SJSA1 (cell line): ENCODE data around the gene PDRG1. TPM values are rescaled to one million over a fixed set of nuclear protein-coding genes. Genes with fewer than 3 reads are reported as not detected.
A peak's percentile ranks its signal among the peaks of the same experiment; 100 is the strongest.

Source experiments
- DNase-seq, 2 experiments: peaks; one replicate each; pipeline ENCODE4 v3.0.0-alpha.2; 2015 to 2020; ENCODE audit warnings: low spot score in 2 of 2, low read depth in 1 of 2
- H3K27ac ChIP-seq: fragments of 250-450 bp; sonication (Bioruptor Pico); 2 replicates; pipeline ENCODE4 v1.5.1; 2020; ENCODE audit warnings: mild to moderate bottlenecking, moderate library complexity
- H3K27me3 ChIP-seq: fragments of 250-450 bp; sonication (Bioruptor Pico); replicated peaks from 2 replicates; pipeline ENCODE4 v1.5.1; 2020; ENCODE audit warnings: mild to moderate bottlenecking, moderate library complexity
- H3K36me3 ChIP-seq: fragments of 250-450 bp; sonication (Bioruptor Pico); 2 replicates; pipeline ENCODE4 v1.5.1; 2020; ENCODE audit warnings: mild to moderate bottlenecking
- H3K4me1 ChIP-seq: fragments of 250-450 bp; sonication (Bioruptor Pico); replicated peaks from 2 replicates; pipeline ENCODE4 v1.6.1; 2021; ENCODE audit warnings: mild to moderate bottlenecking
- H3K4me3 ChIP-seq: fragments of 250-450 bp; sonication (Bioruptor Pico); 2 replicates; pipeline ENCODE4 v1.5.1; 2020; ENCODE audit warnings: mild to moderate bottlenecking
- H3K9me3 ChIP-seq: fragments of 250-450 bp; sonication (Bioruptor Pico); replicated peaks from 2 replicates; pipeline ENCODE4 v1.5.1; 2020; ENCODE audit warnings: mild to moderate bottlenecking
- total RNA-seq: library from RNA; depleted of rRNA; stranded (reverse); fragments of >200 nt; shearing (Covaris generic); gene quantifications from 2 replicates; pipeline ENCODE4 v1.2.3, GENCODE V29; 2014

The PDRG1 gene
- total RNA-seq, 1 experiment from 2014 or later: 13.4 TPM

DNA sequence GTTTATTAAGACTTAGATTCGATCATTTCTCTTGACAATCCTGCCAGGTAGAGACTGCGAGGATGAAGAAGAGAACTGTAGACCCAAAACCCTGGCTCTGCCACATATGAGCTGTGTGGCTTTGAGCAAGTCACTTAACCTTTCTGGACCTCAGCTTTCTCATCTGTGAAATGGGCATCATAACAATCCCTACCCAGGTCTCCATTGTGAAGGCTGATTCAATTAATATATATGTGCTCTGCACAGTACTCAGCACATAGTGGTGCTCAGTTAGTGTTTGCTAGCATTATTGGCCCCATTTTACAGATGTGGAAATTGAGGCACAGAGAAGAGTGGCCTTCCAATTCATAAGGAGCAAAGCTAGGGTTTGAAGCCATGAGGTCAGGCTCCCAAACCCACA, 24.0 kb upstream of the PDRG1 start:
- Histone ChIP-seq H3K4me3 (no peak overlapping the region), H3K9me3 (no peaks in the 10 kb centered on the region), H3K4me1 (no peaks in the 10 kb centered on the region), H3K27me3 (no peaks in the 10 kb centered on the region), H3K27ac (no peak overlapping the region), H3K36me3 (no peaks in the 10 kb centered on the region)
- DNase-seq: no peak

DNA sequence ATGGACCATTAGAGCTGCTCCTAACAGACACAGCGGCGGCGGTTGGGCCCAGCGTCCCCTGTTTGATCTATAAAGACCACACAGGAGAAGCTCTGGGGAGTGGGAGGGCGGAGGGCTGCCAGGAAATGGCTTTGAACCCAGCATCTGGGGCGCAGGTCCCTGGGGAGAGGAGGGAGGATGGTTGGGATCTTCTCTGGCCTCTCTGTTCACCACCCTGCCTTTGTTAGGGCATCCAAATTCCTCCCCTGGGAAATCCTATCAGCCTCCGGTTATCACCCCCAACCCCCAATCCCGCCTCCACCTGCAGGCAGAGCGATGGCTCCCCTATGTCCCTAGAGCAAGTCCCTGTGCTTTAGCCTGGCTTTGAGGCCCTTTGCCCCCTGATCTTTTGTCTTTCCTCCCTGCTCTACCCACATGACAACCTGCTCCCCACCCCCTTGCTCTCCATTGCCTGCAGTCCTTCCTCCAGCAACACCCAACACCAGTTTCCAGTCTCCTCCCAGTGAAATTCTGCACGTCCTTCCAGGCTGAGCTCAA, 23.2 kb upstream of the PDRG1 start:
- Histone ChIP-seq H3K36me3 (no peaks in the 10 kb centered on the region), H3K27ac (no peak overlapping the region), H3K9me3 (no peaks in the 10 kb centered on the region), H3K4me1 (no peaks in the 10 kb centered on the region), H3K27me3 (no peaks in the 10 kb centered on the region), H3K4me3 (no peak overlapping the region)
- no peak for DNase-seq

- H3K4me3 ChIP-seq: no peak overlapping the region
- no peak for DNase-seq
- H3K9me3 ChIP-seq: no peaks in the 10 kb centered on the region
- no peak overlapping the region for H3K27ac ChIP-seq
- 0 out of 2 replicates have a peak, but pooled peaks cover 2% of the 10 kb centered on the region for H3K27me3 ChIP-seq
- H3K4me1 ChIP-seq: no peaks in the 10 kb centered on the region
- H3K36me3 ChIP-seq: no peaks in the 10 kb centered on the region
Measured at GRCh38 chr20:31974296-31974695, 22.4 kb upstream of the PDRG1 start.

- no peaks in the 10 kb centered on the region for H3K9me3 ChIP-seq
- H3K27ac ChIP-seq: no peak overlapping the region
- no peaks in the 10 kb centered on the region for H3K36me3 ChIP-seq
- H3K27me3 ChIP-seq: 0 out of 2 replicates have a peak, but pooled peaks cover 6% of the 10 kb centered on the region
- DNase-seq: no peak
- no peak overlapping the region for H3K4me3 ChIP-seq
- no peaks in the 10 kb centered on the region for H3K4me1 ChIP-seq
Measured at GRCh38 chr20:31972471-31973021, 20.7 kb upstream of the PDRG1 start.

GRCh38 chr20:31969991-31970390, 18.1 kb upstream of the PDRG1 start:
- Histone ChIP-seq H3K9me3 (no peaks in the 10 kb centered on the region), H3K36me3 (no peaks in the 10 kb centered on the region), H3K4me1 (no peaks in the 10 kb centered on the region), H3K27me3 (peaks cover 16% of the 10 kb centered on the region; the same call in 1 of the 2 replicates), H3K4me3 (no peak overlapping the region), H3K27ac (no peak overlapping the region)
- DNase-seq: no peak

DNA sequence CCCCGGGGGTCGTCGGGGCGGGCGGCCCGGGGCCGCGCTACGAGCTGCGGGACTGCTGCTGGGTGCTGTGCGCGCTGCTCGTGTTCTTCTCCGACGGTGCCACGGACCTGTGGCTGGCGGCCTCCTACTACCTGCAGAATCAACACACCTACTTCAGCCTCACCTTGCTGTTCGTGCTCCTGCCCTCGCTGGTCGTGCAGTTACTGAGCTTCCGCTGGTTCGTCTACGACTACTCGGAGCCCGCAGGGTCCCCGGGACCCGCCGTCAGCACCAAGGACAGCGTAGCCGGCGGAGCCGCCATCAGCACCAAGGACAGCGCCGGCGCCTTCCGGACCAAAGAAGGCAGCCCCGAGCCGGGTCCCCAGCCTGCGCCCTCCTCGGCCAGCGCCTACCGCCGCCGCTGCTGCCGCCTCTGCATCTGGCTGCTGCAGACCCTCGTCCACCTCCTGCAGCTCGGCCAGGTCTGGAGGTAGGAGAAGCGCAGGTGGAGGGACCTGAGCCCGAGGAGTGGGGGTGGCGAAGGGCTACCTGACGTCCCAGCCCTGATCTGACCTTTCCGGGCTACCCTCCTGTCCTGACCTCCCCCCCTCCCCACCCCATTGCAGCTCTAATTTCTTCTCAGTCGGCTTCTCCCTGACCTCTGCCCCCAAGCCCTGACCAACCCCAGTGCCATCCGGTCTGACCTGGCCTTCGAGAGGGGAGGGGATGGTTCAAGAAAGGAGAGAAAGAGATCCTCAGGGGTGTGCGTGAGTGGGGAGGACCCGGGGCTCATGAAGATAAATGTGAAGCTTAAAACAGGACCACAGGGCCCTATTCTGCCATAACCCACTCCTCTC, 16.7 kb upstream of the PDRG1 start:
- H3K27ac ChIP-seq: no peak overlapping the region
- peaks cover 18% of the 10 kb centered on the region for H3K27me3 ChIP-seq
- H3K4me1 ChIP-seq: no peaks in the 10 kb centered on the region
- no peaks in the 10 kb centered on the region for H3K36me3 ChIP-seq
- H3K9me3 ChIP-seq: no peaks in the 10 kb centered on the region
- peak; percentile 67 to 71 for DNase-seq
- H3K4me3 ChIP-seq: peak overlapping the region; percentile 8; the same call in 1 of the 2 replicates

- H3K4me1 ChIP-seq: no peaks in the 10 kb centered on the region
- H3K9me3 ChIP-seq: no peaks in the 10 kb centered on the region
- DNase-seq: no peak
- H3K27me3 ChIP-seq: peaks cover 22% of the 10 kb centered on the region
- H3K36me3 ChIP-seq: no peaks in the 10 kb centered on the region
- no peak within 1 kb of the TSS for H3K27ac ChIP-seq
- peak within 1 kb of the TSS; percentile 8; the same call in 1 of the 2 replicates for H3K4me3 ChIP-seq
Measured at GRCh38 chr20:31967830-31968249, 16.0 kb upstream of the PDRG1 start, which contains the start of gene XKR7. TSS of gene XKR7 (plus strand) at chr20:31968151. CDS start at chr20:31968176, 25 bp downstream.

- H3K9me3 ChIP-seq: no peaks in the 10 kb centered on the region
- H3K36me3 ChIP-seq: no peaks in the 10 kb centered on the region
- no peak overlapping the region for H3K4me3 ChIP-seq
- H3K27me3 ChIP-seq: peaks cover 25% of the 10 kb centered on the region
- no peak overlapping the region for H3K27ac ChIP-seq
- DNase-seq: no peak
- no peaks in the 10 kb centered on the region for H3K4me1 ChIP-seq
Measured at GRCh38 chr20:31966991-31967655, 15.3 kb upstream of the PDRG1 start.

DNA sequence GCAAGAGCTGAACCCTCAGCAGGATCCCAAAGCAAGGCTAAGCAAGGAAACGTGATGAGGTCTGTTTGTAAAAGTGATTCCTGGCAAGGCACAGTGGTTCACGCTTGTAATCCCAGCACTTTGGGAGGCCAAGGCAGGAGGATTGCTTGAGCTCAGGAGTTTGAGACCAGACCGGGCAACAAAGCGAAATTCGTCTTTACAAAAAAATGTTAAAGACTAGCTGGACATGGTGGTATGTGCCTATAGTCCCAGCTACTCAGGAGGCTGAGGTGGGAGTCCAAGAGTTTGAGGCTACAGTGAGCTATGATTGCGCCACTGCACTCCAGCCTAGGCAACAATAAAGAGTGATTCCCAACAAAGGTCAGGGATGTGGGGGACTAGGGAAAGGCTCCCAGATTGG, 12.0 kb upstream of the PDRG1 start:
- Histone ChIP-seq H3K4me1 (no peaks in the 10 kb centered on the region), H3K27me3 (peaks cover 30% of the 10 kb centered on the region), H3K4me3 (no peak overlapping the region), H3K9me3 (no peaks in the 10 kb centered on the region), H3K36me3 (no peaks in the 10 kb centered on the region), H3K27ac (no peak overlapping the region)
- DNase-seq: no peak

- no peak for DNase-seq
- Histone ChIP-seq H3K4me3 (no peak overlapping the region), H3K27me3 (peaks cover 28% of the 10 kb centered on the region), H3K36me3 (no peaks in the 10 kb centered on the region), H3K9me3 (no peaks in the 10 kb centered on the region), H3K27ac (no peak overlapping the region), H3K4me1 (no peaks in the 10 kb centered on the region)
Measured at GRCh38 chr20:31962761-31963160, 10.9 kb upstream of the PDRG1 start.

DNA sequence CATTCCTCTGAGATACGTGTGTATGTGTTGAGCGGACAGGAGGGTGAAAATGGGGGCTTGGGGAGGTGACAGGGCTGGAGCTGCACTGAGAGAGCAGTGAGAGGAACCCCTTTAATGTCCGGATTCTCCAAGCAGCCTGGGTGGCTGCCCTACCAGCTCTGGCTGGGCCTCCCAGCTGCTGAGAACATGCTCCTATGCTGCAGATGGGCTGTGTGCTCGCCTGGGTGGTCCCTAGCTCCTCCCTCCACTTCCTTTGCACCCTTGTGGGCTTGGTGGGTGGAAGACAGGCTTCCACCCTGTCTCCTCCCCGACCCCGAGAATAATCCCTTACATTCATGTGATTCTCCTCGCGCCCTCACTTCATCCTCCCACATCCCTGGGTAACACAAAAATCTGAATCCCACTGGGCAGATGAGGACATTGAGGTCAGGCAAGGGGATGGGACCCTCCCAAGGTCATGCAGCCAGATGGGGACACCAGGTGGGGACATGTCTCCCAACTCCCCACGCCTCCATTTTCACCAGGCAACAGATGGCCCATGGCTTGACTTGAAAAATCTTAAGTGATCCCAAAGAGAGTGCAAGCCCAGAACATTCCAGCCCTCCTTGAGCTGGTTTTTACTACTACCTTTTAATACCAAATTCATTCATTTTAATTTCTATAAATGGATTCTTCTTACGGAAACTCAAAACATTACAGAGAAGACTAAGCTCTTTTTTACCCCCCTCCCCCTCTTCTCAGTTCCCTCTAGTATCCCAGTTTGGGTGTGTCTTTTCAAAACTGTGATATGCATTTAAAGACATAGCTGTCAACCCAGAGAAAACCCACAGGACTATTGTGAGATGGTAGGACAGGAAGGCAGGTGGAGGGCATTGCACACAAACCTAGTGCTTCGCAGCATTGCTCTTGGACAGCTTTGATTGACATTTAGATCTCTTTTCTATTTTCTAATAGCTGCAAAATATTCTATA, 5.0 kb upstream of the PDRG1 start:
- no peak overlapping the region for H3K27ac ChIP-seq
- peaks cover 10% of the 10 kb centered on the region for H3K4me1 ChIP-seq
- H3K4me3 ChIP-seq: no peak overlapping the region
- DNase-seq: no peak
- no peaks in the 10 kb centered on the region for H3K9me3 ChIP-seq
- H3K36me3 ChIP-seq: no peaks in the 10 kb centered on the region
- H3K27me3 ChIP-seq: peaks cover 6% of the 10 kb centered on the region

DNA sequence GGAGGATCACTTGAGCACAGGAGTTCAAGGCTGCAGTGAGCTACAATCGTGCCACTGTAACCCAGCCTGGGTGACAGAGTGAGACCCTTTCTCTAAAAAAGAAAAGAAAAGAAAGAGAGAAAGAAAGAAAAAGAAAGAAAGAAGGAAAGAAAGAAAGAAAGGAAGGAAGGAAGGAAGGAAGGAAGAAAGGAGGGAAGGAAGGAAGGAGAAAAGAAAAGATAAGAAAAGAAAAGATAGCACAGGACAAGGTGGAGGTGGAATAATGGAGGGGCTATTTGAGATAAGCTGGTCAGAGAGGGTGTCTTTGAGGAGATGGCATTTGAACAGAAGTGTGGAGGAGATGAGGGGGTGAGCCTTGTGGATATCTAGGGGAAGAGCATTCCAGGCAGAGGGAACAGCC, 2.7 kb upstream of the PDRG1 start:
- no peak overlapping the region for H3K27ac ChIP-seq
- no peak overlapping the region for H3K4me3 ChIP-seq
- H3K27me3 ChIP-seq: no peaks in the 10 kb centered on the region
- H3K9me3 ChIP-seq: no peaks in the 10 kb centered on the region
- no peak for DNase-seq
- peaks cover 16% of the 10 kb centered on the region for H3K4me1 ChIP-seq
- H3K36me3 ChIP-seq: peaks cover 17% of the 10 kb centered on the region

- peaks cover 24% of the 10 kb centered on the region for H3K36me3 ChIP-seq
- no peak overlapping the region for H3K4me3 ChIP-seq
- peaks cover 16% of the 10 kb centered on the region for H3K4me1 ChIP-seq
- H3K27me3 ChIP-seq: no peaks in the 10 kb centered on the region
- no peaks in the 10 kb centered on the region for H3K9me3 ChIP-seq
- no peak for DNase-seq
- H3K27ac ChIP-seq: no peak overlapping the region
Measured at GRCh38 chr20:31953556-31954148, 1.8 kb upstream of the PDRG1 start.
